HCT116 (cell line): Measurements from ENCODE around the gene FCAMR. TPM values are rescaled to one million over a fixed set of nuclear protein-coding genes. Genes with fewer than 3 reads are reported as not detected.

ENCODE experiments used
- ATAC-seq: fragments of 200-7000 bp; cut with Tn5 transposase; 2 replicates; pipeline ENCODE4 v1.9.1; 2020; ENCODE audit warnings: mild to moderate bottlenecking, moderate library complexity
- BruUV-seq: library from RNA; stranded (reverse); fragments of 400-500 nt; replicated peaks from 2 replicates; lab custom pipeline; 2021; lab: Mats Ljungman, UMichigan
- CTCF ChIA-PET: fragments of 300-600 bp; sonication (Branson Sonifier 250); formaldehyde crosslinking; loops from one replicate; lab custom pipeline; 2021; ENCODE audit warnings: antibody characterized with exemption; lab: Charles Lee
- POLR2A ChIA-PET: fragments of 300-600, 350-600 bp; sonication (Branson Sonifier 250); formaldehyde crosslinking; loops from one replicate; lab custom pipeline; 2021; ENCODE audit warnings: antibody characterized with exemption; lab: Charles Lee
- RAD21 ChIA-PET, 2 experiments: fragments of 300-600 bp; sonication (Branson Sonifier 250); formaldehyde crosslinking; loops; one replicate each; lab custom pipeline; 2023; ENCODE audit warnings: low total read pairs in 2 of 2; ENCODE audit not compliant: uncharacterized antibody in 2 of 2, unreplicated experiment in 2 of 2, low non-redundant PET in 1 of 2; lab: Charles Lee
- DNase-seq: peaks from one replicate; pipeline ENCODE4 v3.0.0-alpha.2; 2010; ENCODE audit warnings: low read depth, low spot score
- H2AFZ ChIP-seq: fragments of 200-600 bp; shearing (Covaris generic), sonication (generic); 2 replicates; pipeline ENCODE4 v1.6.1; 2017; ENCODE audit warnings: low read depth, mixed run types, mixed read lengths, antibody characterized with exemption, low read length; ENCODE audit not compliant: poor library complexity, severe bottlenecking
- H3K27ac ChIP-seq: 2 replicates; pipeline ENCODE4 v1.5.1; 2012; ENCODE audit warnings: low read depth, low read length
- H3K27me3 ChIP-seq: fragments of 200-600 bp; sonication (generic); 2 replicates; pipeline ENCODE4 v1.6.1; 2016; ENCODE audit warnings: mixed run types, low read length, mixed read lengths; ENCODE audit not compliant: insufficient read depth
- H3K36me3 ChIP-seq, 2 experiments: fragments of 200-500 bp in 1 of 2; fragments of 200-600 bp in 1 of 2; sonication (Bioruptor generic) in 1 of 2; sonication (generic) in 1 of 2; 2 replicates each; pipeline versions ENCODE4 v1.5.1 to v1.6.1; 2014 to 2016; ENCODE audit warnings: low read length in 2 of 2, inconsistent platforms in 1 of 2, mixed read lengths in 1 of 2, mixed run types in 1 of 2; ENCODE audit not compliant: insufficient read depth in 2 of 2, control insufficient read depth in 1 of 2
- H3K4me1 ChIP-seq, 2 experiments: fragments of 200-600 bp in 1 of 2; sonication (generic) in 1 of 2; 2 replicates each; pipeline versions ENCODE4 v1.5.1 to v1.6.1; 2012 to 2017; ENCODE audit warnings: low read length in 2 of 2, inconsistent platforms in 1 of 2, mild to moderate bottlenecking in 1 of 2, mixed read lengths in 1 of 2, mixed run types in 1 of 2, moderate library complexity in 1 of 2; ENCODE audit not compliant: insufficient read depth in 2 of 2, control insufficient read depth in 1 of 2
- H3K4me2 ChIP-seq: fragments of 200-600 bp; sonication (generic); 2 replicates; pipeline ENCODE4 v1.6.1; 2017; ENCODE audit warnings: mixed run types, low read length, mixed read lengths
- H3K4me3 ChIP-seq, 2 experiments: fragments of 200-600 bp in 1 of 2; sonication (generic) in 1 of 2; replicated peaks in 1 of 2; 2 replicates each; pipeline ENCODE4 v1.5.1; 2011 to 2016; ENCODE audit warnings: low read length in 2 of 2, control low read depth in 1 of 2, low read depth in 1 of 2, mild to moderate bottlenecking in 1 of 2, mixed read lengths in 1 of 2, mixed run types in 1 of 2
- H3K79me2 ChIP-seq: fragments of 200-600 bp; sonication (generic); 2 replicates; pipeline ENCODE4 v1.6.1; 2017; ENCODE audit warnings: mild to moderate bottlenecking, mixed run types, low read length, moderate library complexity, mixed read lengths; ENCODE audit not compliant: insufficient read depth
- H3K9ac ChIP-seq: fragments of 200-600 bp; sonication (generic); 2 replicates; pipeline ENCODE4 v1.6.1; 2016; ENCODE audit warnings: low read length, mixed read lengths
- H3K9me2 ChIP-seq: fragments of 200-600 bp; sonication (generic), shearing (Covaris generic); 2 replicates; pipeline ENCODE4 v1.6.1; 2017; ENCODE audit warnings: mixed run types, mild to moderate bottlenecking, moderate library complexity; ENCODE audit not compliant: insufficient read depth
- H3K9me3 ChIP-seq, 2 experiments: fragments of 200-500 bp in 1 of 2; fragments of 200-600 bp in 1 of 2; sonication (Bioruptor generic) in 1 of 2; sonication (generic) in 1 of 2; 2 replicates each; pipeline ENCODE4 v1.6.1; 2014 to 2017; ENCODE audit warnings: low read length in 2 of 2, mixed read lengths in 2 of 2, inconsistent platforms in 1 of 2, low read depth in 1 of 2, mild to moderate bottlenecking in 1 of 2, mixed run types in 1 of 2, moderate library complexity in 1 of 2; ENCODE audit not compliant: control insufficient read depth in 1 of 2, insufficient read depth in 1 of 2
- H4K20me1 ChIP-seq: fragments of 200-600 bp; sonication (generic), shearing (Covaris generic); 2 replicates; pipeline ENCODE4 v1.6.1; 2017; ENCODE audit warnings: mixed run types, mild to moderate bottlenecking, moderate library complexity; ENCODE audit not compliant: insufficient read depth
- ATF3 ChIP-seq: IDR thresholded peaks from 2 replicates; pipeline ENCODE4 v1.6.1; 2012
- CBX3 ChIP-seq: IDR thresholded peaks from 2 replicates; pipeline ENCODE4 v1.6.1; 2012; ENCODE audit warnings: low read depth
- ELF1 ChIP-seq: IDR thresholded peaks from 2 replicates; pipeline ENCODE4 v1.6.1; 2012; ENCODE audit warnings: low read depth, borderline replicate concordance
- EZH2 ChIP-seq: fragments of 200-600 bp; sonication (generic); IDR thresholded peaks from 2 replicates; pipeline ENCODE4 v1.6.1; 2017; ENCODE audit warnings: antibody characterized with exemption, mixed run types
- EZH2phosphoT487 ChIP-seq: fragments of 200-600 bp; IDR thresholded peaks from 2 replicates; pipeline ENCODE4 v1.6.1; 2018; ENCODE audit warnings: antibody characterized with exemption, borderline replicate concordance
- JUND ChIP-seq: IDR thresholded peaks from 2 replicates; pipeline ENCODE4 v1.6.1; 2012
- RAD21 ChIP-seq: IDR thresholded peaks from 2 replicates; pipeline ENCODE4 v1.6.1; 2012; ENCODE audit warnings: low read depth, mild to moderate bottlenecking
- REST ChIP-seq: IDR thresholded peaks from 2 replicates; pipeline ENCODE4 v1.6.1; 2012; ENCODE audit warnings: low read depth
- SRF ChIP-seq: IDR thresholded peaks from 2 replicates; pipeline ENCODE4 v1.6.1; 2012; ENCODE audit warnings: low read depth
- TCF7L2 ChIP-seq: IDR thresholded peaks from 2 replicates; pipeline ENCODE4 v1.7.0; 2011; ENCODE audit warnings: borderline replicate concordance, inconsistent platforms; ENCODE audit not compliant: insufficient read depth, insufficient read length; ENCODE audit errors: extremely low read depth
- YY1 ChIP-seq: IDR thresholded peaks from 2 replicates; pipeline ENCODE4 v1.6.1; 2011; ENCODE audit warnings: low read length, low read depth, moderate library complexity, mild to moderate bottlenecking; ENCODE audit not compliant: insufficient replicate concordance; ENCODE audit errors: extremely low read depth
- intact Hi-C: fragments of 100-400 bp; cut with micrococcal nuclease; formaldehyde crosslinking; loops from 2 replicates; pipeline ENCODE4 v1.10.0; 2022
- total RNA-seq: library from RNA; stranded (reverse); gene quantifications from one replicate; pipeline ENCODE4 v1.2.1, GENCODE V29; 2021; ENCODE audit not compliant: unreplicated experiment

Gene FCAMR
- total RNA-seq, 1 experiment from 2014 or later: not detected

- H3K4me3 ChIP-seq: no peak overlapping the region
- no peak for ATAC-seq
- intact Hi-C loops: no loop called here
- DNase-seq: no peak
- RAD21 ChIA-PET: no interaction called here
- POLR2A ChIA-PET: no interaction called here
- no peak overlapping the region for H2AFZ ChIP-seq
- no peaks in the 10 kb centered on the region for H3K9me3 ChIP-seq
- BruUV-seq: no TSS peak
- no peaks in the 10 kb centered on the region for H3K79me2 ChIP-seq
- H3K9ac ChIP-seq: no peak overlapping the region
- TF ChIP-seq SRF (no peak), ATF3 (no peak)
- TF ChIP-seq, all 23 proteins: peak for 0
- CTCF ChIA-PET: interaction anchor here (3.8 kb wide), 1 partner anchor 11 kb away, joined by 11 read pairs; no protein-coding TSS in a partner anchor
- Histone ChIP-seq H3K4me1 (no peaks in the 10 kb centered on the region), H3K36me3 (no peaks in the 10 kb centered on the region), H3K4me2 (no peak overlapping the region), H3K27me3 (no peaks in the 10 kb centered on the region), H4K20me1 (no peaks in the 10 kb centered on the region), H3K27ac (no peak overlapping the region), H3K9me2 (no peaks in the 10 kb centered on the region; the same call in 1 of the 2 replicates)
These were observed 22.5 kb upstream of the FCAMR start for GRCh38 chr1:206992790-206993189.

- TF ChIP-seq ELF1: no peak
- no peak for TF ChIP-seq JUND
- no peak for TF ChIP-seq TCF7L2
- TF ChIP-seq YY1: no peak
- TF ChIP-seq RAD21: no peak
- no peak for TF ChIP-seq EZH2
- TF ChIP-seq EZH2phosphoT487: no peak
- TF ChIP-seq CBX3: no peak
- TF ChIP-seq REST: no peak
- POLR2A ChIA-PET: no interaction called here
- intact Hi-C loops: loop anchor here (10.0 kb wide), 1 partner anchor 353 kb away; the partner anchor contains the start of gene DYRK3
- Histone ChIP-seq H4K20me1 (no peaks in the 10 kb centered on the region), H3K9me2 (no peaks in the 10 kb centered on the region; the same call in 1 of the 2 replicates), H3K36me3 (no peaks in the 10 kb centered on the region), H3K79me2 (no peaks in the 10 kb centered on the region), H2AFZ (no peak overlapping the region), H3K27ac (no peak overlapping the region), H3K4me1 (no peaks in the 10 kb centered on the region), H3K4me3 (no peak overlapping the region), H3K4me2 (no peak overlapping the region), H3K9ac (no peak overlapping the region), H3K9me3 (no peaks in the 10 kb centered on the region), H3K27me3 (no peaks in the 10 kb centered on the region)
- CTCF ChIA-PET: interaction anchor here (1.1 kb wide), 1 partner anchor 9 kb away, joined by 4 read pairs; no protein-coding TSS in a partner anchor
- RAD21 ChIA-PET: no interaction called here
- ATAC-seq (no peak), DNase-seq (no peak)
- no TSS peak for BruUV-seq
These were observed 17.6 kb upstream of the FCAMR start for GRCh38 chr1:206987873-206988272.
